ENCODE results near the gene DNMT3A. TPM values are rescaled to one million over a fixed set of nuclear protein-coding genes. Genes with fewer than 3 reads are reported as not detected.

The DNMT3A gene
- total RNA-seq, 4 donors from 2014 or later = 16.1 to 33.7 (median 21.0) TPM

GRCh38 chr2:25377822-25378421 is 36.2 kb upstream of the DNMT3A start:
- in situ Hi-C loops (cut with MboI; ENCODE audit: low pct_ligation_motif_present in 1 of 4, low pct_unique_long_range_greater_than_20kb in 1 of 4, low sequenced_read_pairs in 3 of 4) = no loop called here
- TF ChIP-seq POLR2AphosphoS5 (IDR thresholded peaks at IDR 0.05) (no peak), POLR2A (IDR thresholded peaks at IDR 0.05) (no peak), EP300 (IDR thresholded peaks at IDR 0.05; ENCODE audit: low read depth) (no peak), CTCF (IDR thresholded peaks at IDR 0.05) (no peak)
- no peak for DNase-seq
- H3K27ac ChIP-seq = peak overlapping the region in 2 of 4 donors; percentile 59 to 60
- no peaks in the 10 kb centered on the region for H3K27me3 ChIP-seq
- H3K36me3 ChIP-seq = no peaks in the 10 kb centered on the region
- no peak overlapping the region for H3K4me3 ChIP-seq
- WGBS, 2 donors (ENCODE audit: low coverage in 1 of 2) = 94 to 96% methylated on average over 3 to 22 of the region's 22 CpGs
- peaks cover 6 to 20% (median 13%) of the 10 kb centered on the region in 4 donors for H3K4me1 ChIP-seq
- intact Hi-C loops (cut with DNase I; ENCODE audit: low total_unique reads) = loop anchor here (2.0 kb wide), 1 partner anchor 35 kb away; no protein-coding TSS in a partner anchor
- H3K9me3 ChIP-seq = no peaks in the 10 kb centered on the region

GRCh38 chr2:25376750-25377621 is 35.3 kb upstream of the DNMT3A start:
- H3K27me3 ChIP-seq = no peaks in the 10 kb centered on the region
- intact Hi-C loops (cut with DNase I; ENCODE audit: low total_unique reads) = loop anchor here (2.0 kb wide), 1 partner anchor 34 kb away; no protein-coding TSS in a partner anchor
- H3K4me1 ChIP-seq = peaks cover 6 to 20% (median 13%) of the 10 kb centered on the region in 4 donors
- 13% methylated on average over 43 of the region's 52 CpGs; no CpG with 5 or more reads in 1 of the 2 donors for WGBS, 2 donors (ENCODE audit: low coverage in 1 of 2)
- peak overlapping the region; percentile 45 to 60 (median 52) for H3K27ac ChIP-seq
- H3K36me3 ChIP-seq = no peaks in the 10 kb centered on the region
- DNase-seq = peak; percentile 91
- in situ Hi-C loops (cut with MboI; ENCODE audit: low pct_ligation_motif_present in 1 of 4, low pct_unique_long_range_greater_than_20kb in 1 of 4, low sequenced_read_pairs in 3 of 4) = no loop called here
- TF ChIP-seq POLR2AphosphoS5 (IDR thresholded peaks at IDR 0.05) (peak in 1 of 3 donors; percentile 32), EP300 (IDR thresholded peaks at IDR 0.05; ENCODE audit: low read depth) (no peak), POLR2A (IDR thresholded peaks at IDR 0.05) (no peak), CTCF (IDR thresholded peaks at IDR 0.05) (peak; percentile 53 to 97 (median 89))
- no peaks in the 10 kb centered on the region for H3K9me3 ChIP-seq
- H3K4me3 ChIP-seq = peak overlapping the region in 1 of 4 donors; percentile 10

DNA sequence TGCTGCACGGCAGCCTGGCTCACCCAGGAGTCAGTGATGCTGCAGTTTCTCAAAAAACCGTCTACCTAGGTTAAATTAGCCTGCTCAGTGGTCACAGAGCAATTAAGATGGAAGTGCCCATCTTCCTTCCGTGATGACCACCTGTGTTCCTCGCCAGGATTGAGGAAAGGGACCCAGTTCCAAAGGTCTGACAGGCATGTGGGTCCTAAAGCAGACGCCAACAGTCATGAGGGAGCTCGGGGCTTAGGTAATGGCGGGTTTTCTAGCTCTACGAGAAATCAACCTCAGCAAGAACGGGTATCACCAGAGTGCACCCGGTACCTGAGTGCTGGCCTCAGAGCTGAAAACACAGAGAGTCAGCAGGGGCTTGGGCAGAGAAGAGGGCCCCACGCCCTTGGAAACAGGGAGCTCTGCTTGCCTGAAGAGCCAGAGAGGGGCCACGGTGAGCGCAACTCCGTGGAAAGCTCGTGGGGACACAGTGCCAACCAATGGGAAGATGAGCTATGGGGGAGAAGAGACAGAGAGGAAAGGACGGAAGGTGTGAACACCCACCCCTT is 34.3 kb upstream of the DNMT3A start:
- H3K9me3 ChIP-seq = no peaks in the 10 kb centered on the region
- no peaks in the 10 kb centered on the region for H3K27me3 ChIP-seq
- H3K4me3 ChIP-seq = no peak overlapping the region
- H3K27ac ChIP-seq = peak overlapping the region in 2 of 4 donors; percentile 10 to 50
- no peaks in the 10 kb centered on the region for H3K36me3 ChIP-seq
- in situ Hi-C loops (cut with MboI; ENCODE audit: low pct_ligation_motif_present in 1 of 4, low pct_unique_long_range_greater_than_20kb in 1 of 4, low sequenced_read_pairs in 3 of 4) = no loop called here
- 55 to 77% methylated on average over 10 to 16 of the region's 16 CpGs for WGBS, 2 donors (ENCODE audit: low coverage in 1 of 2)
- no peak for DNase-seq
- peaks cover 6 to 20% (median 13%) of the 10 kb centered on the region in 4 donors for H3K4me1 ChIP-seq
- TF ChIP-seq CTCF (IDR thresholded peaks at IDR 0.05) (no peak), EP300 (IDR thresholded peaks at IDR 0.05; ENCODE audit: low read depth) (no peak), POLR2AphosphoS5 (IDR thresholded peaks at IDR 0.05) (no peak), POLR2A (IDR thresholded peaks at IDR 0.05) (no peak)
- intact Hi-C loops (cut with DNase I; ENCODE audit: low total_unique reads) = loop anchor here (2.0 kb wide), 1 partner anchor 33 kb away; no protein-coding TSS in a partner anchor
